ENCODE measurements around the gene EIF4E1B. TPM values are rescaled to one million over a fixed set of nuclear protein-coding genes. Genes with fewer than 3 reads are reported as not detected.

The EIF4E1B gene
- total RNA-seq, 2 donors from 2014 or later = not detected

DNA sequence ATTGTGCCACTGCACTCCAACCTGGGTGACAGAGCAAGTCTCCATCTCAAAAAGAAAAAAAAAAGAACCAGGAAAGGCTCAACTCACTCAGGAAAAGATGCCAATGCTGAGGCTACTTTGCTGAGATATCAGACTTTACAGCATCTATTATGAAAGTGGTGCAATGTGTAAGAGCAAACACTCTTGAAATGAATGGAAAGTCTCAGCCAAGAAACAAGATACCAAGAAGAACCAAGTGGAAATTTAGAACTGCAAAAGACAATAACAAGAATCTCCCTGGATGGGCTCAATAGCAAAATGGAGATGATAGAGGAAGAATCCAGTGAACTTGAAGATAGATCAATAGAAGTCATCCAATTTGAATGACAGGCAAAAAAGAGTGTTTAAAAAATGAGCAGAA lies 54.5 kb downstream of the EIF4E1B start:
- Mint-ChIP-seq H3K36me3 (ENCODE audit: low read depth) (no peaks in the 10 kb centered on the region), H3K27ac (no peak overlapping the region), H3K9me3 (peaks cover 5% of the 10 kb centered on the region), H3K4me3 (no peak overlapping the region), H3K4me1 (no peaks in the 10 kb centered on the region), H3K27me3 (peaks cover 36% of the 10 kb centered on the region)
- no peak for ATAC-seq (replicated peaks)

DNA sequence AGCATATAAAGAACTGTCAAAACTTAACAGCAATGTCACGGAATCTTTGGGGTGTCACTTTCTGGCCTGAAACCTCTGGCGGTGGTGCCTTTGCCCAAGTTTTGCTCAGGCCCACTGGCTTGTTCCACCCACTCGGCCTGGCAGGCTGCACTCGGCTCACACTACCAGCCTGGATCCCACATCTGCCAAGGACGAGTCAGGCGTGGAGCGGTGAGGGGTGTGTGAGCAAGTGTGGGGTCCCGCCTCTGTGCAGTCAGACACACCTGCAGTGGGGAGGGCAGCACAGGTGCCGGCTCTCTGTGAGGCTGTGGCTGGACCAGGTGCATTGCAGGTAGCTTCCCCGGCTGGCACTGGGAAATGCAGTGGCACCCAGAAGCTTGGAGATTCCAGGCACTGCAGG lies 56.8 kb downstream of the EIF4E1B start:
- Mint-ChIP-seq H3K27ac (no peak overlapping the region), H3K4me3 (no peak overlapping the region), H3K4me1 (no peaks in the 10 kb centered on the region), H3K36me3 (ENCODE audit: low read depth) (no peaks in the 10 kb centered on the region), H3K27me3 (peaks cover 39% of the 10 kb centered on the region), H3K9me3 (peaks cover 5% of the 10 kb centered on the region)
- ATAC-seq (replicated peaks) = no peak

DNA sequence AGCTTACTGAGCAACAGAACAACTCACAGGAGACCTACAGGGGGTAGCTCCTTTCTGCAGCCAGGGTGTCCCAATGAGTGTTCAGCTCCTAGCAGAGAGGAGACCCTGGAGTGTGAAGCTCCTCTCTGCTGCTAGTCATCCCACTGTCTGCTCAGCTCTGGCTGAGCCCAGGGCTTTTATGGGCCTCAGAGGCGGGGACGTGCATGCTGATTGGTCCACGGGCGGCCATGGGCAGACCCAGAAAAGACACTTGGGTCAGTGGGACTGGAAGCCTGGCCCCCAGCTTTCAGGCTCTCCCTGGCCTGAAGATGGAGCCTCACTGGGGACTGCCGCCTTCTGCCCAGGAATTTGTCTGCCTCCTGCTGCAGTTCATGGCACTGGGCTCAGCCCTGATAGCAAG lies 57.4 kb downstream of the EIF4E1B start:
- H3K36me3 Mint-ChIP-seq (ENCODE audit: low read depth) = no peaks in the 10 kb centered on the region
- H3K27ac Mint-ChIP-seq = no peak overlapping the region
- H3K9me3 Mint-ChIP-seq = peaks cover 5% of the 10 kb centered on the region
- no peak overlapping the region for H3K4me3 Mint-ChIP-seq
- H3K4me1 Mint-ChIP-seq = no peaks in the 10 kb centered on the region
- H3K27me3 Mint-ChIP-seq = peaks cover 38% of the 10 kb centered on the region
- no peak for ATAC-seq (replicated peaks)

DNA sequence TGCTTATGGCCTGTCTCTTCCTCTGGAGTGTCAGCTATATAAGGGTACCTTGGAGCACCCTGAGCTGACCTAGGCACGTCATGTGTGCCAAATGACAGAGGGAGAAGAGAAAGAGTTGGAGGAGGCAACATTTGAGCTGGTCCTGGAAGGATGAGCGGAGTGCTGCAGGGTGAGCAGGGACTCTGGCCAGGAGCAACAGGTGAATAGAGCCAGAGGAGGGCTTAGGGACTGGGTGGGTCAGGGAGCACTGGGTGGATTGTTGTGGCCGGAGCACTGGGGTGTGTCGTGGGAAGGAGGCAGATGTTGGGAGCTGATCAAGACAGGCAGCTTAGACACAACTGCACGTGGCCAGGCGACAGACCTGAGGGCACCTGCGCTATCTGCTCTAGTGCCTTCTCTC lies 60.4 kb downstream of the EIF4E1B start:
- Mint-ChIP-seq H3K27me3 (peaks cover 38% of the 10 kb centered on the region), H3K27ac (no peak overlapping the region), H3K36me3 (ENCODE audit: low read depth) (no peaks in the 10 kb centered on the region), H3K4me3 (no peak overlapping the region), H3K4me1 (no peaks in the 10 kb centered on the region), H3K9me3 (no peaks in the 10 kb centered on the region)
- no peak for ATAC-seq (replicated peaks)

DNA sequence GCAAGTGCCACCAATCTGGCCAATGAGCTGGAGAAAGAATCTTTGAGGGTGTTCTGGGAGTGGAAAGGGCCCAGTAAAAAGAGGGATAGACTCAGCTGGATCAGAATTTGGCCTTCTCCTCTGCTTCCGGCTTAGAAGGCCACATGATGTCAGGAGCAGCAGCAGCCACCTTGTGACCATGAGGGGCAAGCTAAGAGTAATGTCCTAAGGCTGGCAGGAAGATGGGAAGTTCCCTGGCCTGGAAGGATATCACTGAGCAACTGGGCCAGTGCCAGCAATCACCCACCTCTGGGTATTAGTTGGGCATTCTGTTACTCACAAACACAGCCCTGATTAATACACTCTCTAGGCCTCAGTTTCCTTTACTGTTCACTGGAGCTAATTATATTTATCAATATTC lies 61.0 kb downstream of the EIF4E1B start:
- no peaks in the 10 kb centered on the region for H3K4me1 Mint-ChIP-seq
- no peak for ATAC-seq (replicated peaks)
- no peak overlapping the region for H3K27ac Mint-ChIP-seq
- H3K4me3 Mint-ChIP-seq = no peak overlapping the region
- H3K27me3 Mint-ChIP-seq = peaks cover 42% of the 10 kb centered on the region
- no peaks in the 10 kb centered on the region for H3K36me3 Mint-ChIP-seq (ENCODE audit: low read depth)
- H3K9me3 Mint-ChIP-seq = no peaks in the 10 kb centered on the region

DNA sequence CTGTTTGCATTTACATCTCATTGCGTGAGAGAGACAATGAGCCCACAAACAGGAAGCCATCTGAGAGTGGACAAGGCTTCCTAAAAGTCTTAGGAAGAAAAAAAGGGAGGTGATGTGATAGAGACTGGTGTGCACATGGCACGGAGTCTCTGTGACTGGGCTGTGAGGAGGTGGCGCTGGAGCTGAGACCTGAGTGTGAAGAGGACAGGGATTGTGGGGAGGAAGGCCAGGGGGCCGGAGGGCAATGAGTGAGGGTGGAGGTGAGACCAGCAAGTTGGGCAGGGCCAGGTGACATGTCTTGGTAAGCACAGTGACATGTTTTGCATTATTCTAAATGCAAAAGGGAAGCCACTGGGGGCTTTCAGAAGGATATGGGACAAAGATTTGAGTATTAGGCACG lies 61.9 kb downstream of the EIF4E1B start:
- H3K36me3 Mint-ChIP-seq (ENCODE audit: low read depth) = no peaks in the 10 kb centered on the region
- H3K4me3 Mint-ChIP-seq = no peak overlapping the region
- no peak overlapping the region for H3K27ac Mint-ChIP-seq
- peaks cover 5% of the 10 kb centered on the region for H3K4me1 Mint-ChIP-seq
- H3K9me3 Mint-ChIP-seq = no peaks in the 10 kb centered on the region
- no peak for ATAC-seq (replicated peaks)
- H3K27me3 Mint-ChIP-seq = peaks cover 49% of the 10 kb centered on the region

DNA sequence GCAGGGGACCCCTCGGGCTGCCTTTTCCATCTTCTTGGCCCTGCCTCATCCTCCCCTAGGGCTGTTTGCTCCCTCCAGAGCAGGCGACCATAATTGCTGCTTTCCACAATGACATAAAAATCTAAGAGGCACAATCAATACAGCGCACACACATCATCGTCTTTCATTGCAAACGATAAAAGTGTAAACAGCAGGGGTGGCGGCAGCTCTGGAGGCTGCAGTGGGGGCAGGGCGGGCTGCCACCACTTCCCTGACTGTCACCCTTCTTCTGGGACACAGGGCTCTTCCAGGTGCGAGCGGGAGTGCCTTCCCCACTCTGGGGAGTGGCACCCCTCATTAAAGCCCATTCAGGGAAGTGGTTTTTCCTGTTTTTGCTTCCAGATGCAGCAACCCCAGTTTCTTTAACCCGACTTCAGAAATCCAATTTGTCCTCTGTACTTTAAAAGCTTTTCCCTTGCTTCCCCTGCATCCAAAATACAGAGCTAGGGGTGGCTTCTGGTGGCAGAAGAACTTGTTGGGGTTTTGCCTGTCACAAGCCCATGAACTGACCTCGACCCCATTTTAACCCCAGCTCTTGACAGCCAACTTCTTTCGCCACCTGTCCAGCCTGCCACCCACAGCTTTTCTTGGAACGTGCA lies 62.5 kb downstream of the EIF4E1B start:
- H3K27me3 Mint-ChIP-seq = peaks cover 55% of the 10 kb centered on the region
- ATAC-seq (replicated peaks) = no peak
- H3K9me3 Mint-ChIP-seq = no peaks in the 10 kb centered on the region
- no peaks in the 10 kb centered on the region for H3K36me3 Mint-ChIP-seq (ENCODE audit: low read depth)
- no peak overlapping the region for H3K4me3 Mint-ChIP-seq
- peaks cover 5% of the 10 kb centered on the region for H3K4me1 Mint-ChIP-seq
- no peak overlapping the region for H3K27ac Mint-ChIP-seq

DNA sequence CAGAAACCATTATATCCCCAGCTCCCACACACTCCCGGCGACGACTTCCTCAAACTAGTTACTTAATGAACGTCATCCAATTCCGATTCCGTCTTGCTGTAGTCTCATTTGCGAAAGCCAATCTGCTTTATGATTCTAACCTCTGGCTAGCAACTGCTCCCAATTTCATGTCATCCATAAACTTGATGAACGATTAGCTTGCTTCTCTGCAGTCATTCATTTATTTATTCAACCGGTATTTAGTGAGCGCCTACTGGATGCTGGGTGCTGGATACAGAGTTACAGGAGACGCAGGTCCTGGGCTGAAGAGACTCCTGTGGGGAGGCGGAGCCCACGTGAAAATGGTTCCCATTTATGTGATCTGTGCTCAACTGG lies 63.0 kb downstream of the EIF4E1B start:
- Mint-ChIP-seq H3K9me3 (no peaks in the 10 kb centered on the region), H3K4me1 (peaks cover 5% of the 10 kb centered on the region), H3K27me3 (peaks cover 59% of the 10 kb centered on the region), H3K36me3 (ENCODE audit: low read depth) (no peaks in the 10 kb centered on the region), H3K27ac (no peak overlapping the region), H3K4me3 (no peak overlapping the region)
- ATAC-seq (replicated peaks) = no peak

DNA sequence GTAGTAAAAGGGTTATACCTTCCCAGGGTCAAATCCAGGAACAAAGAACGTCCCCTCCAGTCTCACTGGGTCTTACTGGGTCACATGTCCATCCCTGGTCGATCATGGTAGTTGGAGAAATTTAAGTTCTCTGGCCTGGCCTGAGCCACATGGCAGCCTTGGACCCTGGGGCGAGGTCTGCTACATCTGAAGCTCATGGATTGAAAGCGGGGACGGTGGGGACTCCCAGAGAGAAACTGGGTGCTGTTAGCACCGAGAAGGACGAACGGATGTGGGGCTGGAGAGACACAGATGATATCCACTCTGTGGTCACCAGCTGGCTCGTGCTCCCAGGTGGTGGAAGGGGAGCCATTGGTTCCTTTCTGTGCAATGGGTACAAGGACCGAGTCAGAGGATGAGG lies 63.7 kb downstream of the EIF4E1B start:
- Mint-ChIP-seq H3K9me3 (no peaks in the 10 kb centered on the region), H3K27me3 (peaks cover 63% of the 10 kb centered on the region), H3K4me1 (peaks cover 5% of the 10 kb centered on the region), H3K27ac (no peak overlapping the region), H3K4me3 (no peak overlapping the region), H3K36me3 (ENCODE audit: low read depth) (no peaks in the 10 kb centered on the region)
- no peak for ATAC-seq (replicated peaks)

DNA sequence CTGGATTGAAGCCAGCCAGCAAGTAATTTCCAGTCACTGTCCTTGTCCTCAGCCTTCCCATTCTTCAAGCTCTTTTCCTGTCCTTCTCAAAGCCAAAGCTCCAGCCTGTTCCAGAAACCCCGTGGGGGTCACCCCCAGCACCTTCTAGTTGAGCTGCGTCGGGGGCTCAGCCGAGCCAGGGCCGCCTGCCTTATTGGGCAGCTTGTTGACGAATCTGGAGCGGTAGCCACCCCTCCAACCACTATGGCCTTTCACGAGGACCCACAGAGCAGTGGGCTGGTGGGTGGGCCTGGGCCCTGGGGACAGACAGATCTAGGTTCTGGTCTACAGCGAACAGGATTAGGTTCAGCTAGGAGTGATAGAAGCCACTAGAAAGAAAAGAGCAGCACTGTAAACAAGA lies 64.2 kb downstream of the EIF4E1B start:
- H3K36me3 Mint-ChIP-seq (ENCODE audit: low read depth) = no peaks in the 10 kb centered on the region
- no peak overlapping the region for H3K4me3 Mint-ChIP-seq
- H3K4me1 Mint-ChIP-seq = peaks cover 5% of the 10 kb centered on the region
- H3K9me3 Mint-ChIP-seq = no peaks in the 10 kb centered on the region
- peaks cover 60% of the 10 kb centered on the region for H3K27me3 Mint-ChIP-seq
- ATAC-seq (replicated peaks) = no peak
- no peak overlapping the region for H3K27ac Mint-ChIP-seq

DNA sequence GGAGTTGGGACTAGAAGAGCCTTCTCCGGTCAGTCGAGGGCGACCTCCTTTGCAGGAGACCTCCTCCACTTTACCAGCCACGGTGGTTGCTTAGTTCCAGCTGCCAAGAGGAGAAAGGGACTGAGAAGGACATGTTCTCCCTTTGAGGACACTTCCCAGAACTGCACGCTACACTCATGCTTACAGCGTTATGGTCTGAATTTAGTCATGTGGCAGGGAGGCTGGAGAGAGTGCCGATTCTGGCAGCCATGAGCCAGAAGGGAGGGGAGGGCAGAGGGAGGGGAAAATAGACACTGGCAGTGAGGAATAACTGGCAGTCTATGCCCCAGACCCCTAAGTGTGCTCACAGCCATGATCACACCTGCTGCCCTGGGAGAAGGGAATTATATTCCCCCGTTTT lies 64.6 kb downstream of the EIF4E1B start:
- no peak overlapping the region for H3K27ac Mint-ChIP-seq
- no peak overlapping the region for H3K4me3 Mint-ChIP-seq
- H3K36me3 Mint-ChIP-seq (ENCODE audit: low read depth) = no peaks in the 10 kb centered on the region
- no peak for ATAC-seq (replicated peaks)
- peaks cover 5% of the 10 kb centered on the region for H3K4me1 Mint-ChIP-seq
- H3K9me3 Mint-ChIP-seq = no peaks in the 10 kb centered on the region
- peaks cover 56% of the 10 kb centered on the region for H3K27me3 Mint-ChIP-seq

Other genes starting within 250 kb of the EIF4E1B start
- gene NOP16, start 242.1 kb upstream of the EIF4E1B start, total RNA-seq = 10 to 100 TPM; 37.6 to 99.0 TPM
- 100 to 1,000 TPM; 114 to 120 TPM for gene HIGD2A, start 241.9 kb upstream of the EIF4E1B start, total RNA-seq
- gene CLTB, start 214.1 kb upstream of the EIF4E1B start, total RNA-seq = 10 to 100 TPM; 22.9 to 56.9 TPM
- 10 to 100 TPM; 41.1 to 41.3 TPM for gene FAF2, start 182.3 kb upstream of the EIF4E1B start, total RNA-seq
- 10 to 100 TPM; 85.3 to 88.1 TPM for gene RNF44, start 93.3 kb upstream of the EIF4E1B start, total RNA-seq
- under 1 TPM; 0.50 to 0.69 TPM for gene CDHR2, start 81.3 kb upstream of the EIF4E1B start, total RNA-seq
- gene GPRIN1, start 20.5 kb upstream of the EIF4E1B start, total RNA-seq = 1 to 10 TPM; 4.8 to 8.9 TPM
- gene SNCB, start 141 bp upstream of the EIF4E1B start, total RNA-seq = not detected
- 10 to 100 TPM; 26.7 to 53.0 TPM for gene TSPAN17, start 16.8 kb downstream of the EIF4E1B start, total RNA-seq
- not detected for gene UNC5A, start 179.9 kb downstream of the EIF4E1B start, total RNA-seq

All from activated T-helper 17 cell treated with anti-CD3 and anti-CD28 coated beads, Interleukin-2, amount 50 U/mL, for 72 hours (primary cell).